ENCODE measurements around the gene ATP13A4.

ATP13A4 gene

DNA sequence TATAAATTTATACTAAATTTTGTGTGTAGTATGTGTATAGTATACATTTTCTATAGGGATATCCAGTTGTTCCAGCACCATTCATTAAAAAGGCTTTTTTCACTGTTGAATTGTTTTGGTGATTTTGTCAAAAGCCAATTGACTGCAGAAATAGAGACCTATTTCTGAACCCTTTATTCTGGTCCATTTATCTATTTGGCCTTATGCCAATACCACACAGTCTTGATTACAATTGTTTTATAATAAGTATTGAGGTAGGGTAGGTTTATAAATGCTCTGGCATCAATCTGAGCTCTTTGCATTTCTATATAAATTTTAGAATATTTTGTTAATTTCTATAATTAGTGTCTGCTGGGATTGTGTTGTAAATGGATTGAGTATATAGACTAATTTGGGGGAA, 31.8 kb upstream of the ATP13A4 start:
- H3K4me1 ChIP-seq (ENCODE audit: control insufficient read depth, insufficient read depth, low read length): no peaks in the 10 kb centered on the region
- no peaks in the 10 kb centered on the region for H3K27me3 ChIP-seq (ENCODE audit: control insufficient read depth, insufficient read depth, low read length)
- H3K9me3 ChIP-seq (ENCODE audit: control insufficient read depth, insufficient read depth, low read length): no peaks in the 10 kb centered on the region
- H3K36me3 ChIP-seq (ENCODE audit: control insufficient read depth, insufficient read depth, low read length): no peaks in the 10 kb centered on the region
- no peak overlapping the region for H3K4me3 ChIP-seq (ENCODE audit: low read depth, low read length)
- no peak overlapping the region for H3K9ac ChIP-seq (ENCODE audit: low read depth, low read length)
- H3K27ac ChIP-seq (ENCODE audit: low read depth, low read length): no peak overlapping the region

DNA sequence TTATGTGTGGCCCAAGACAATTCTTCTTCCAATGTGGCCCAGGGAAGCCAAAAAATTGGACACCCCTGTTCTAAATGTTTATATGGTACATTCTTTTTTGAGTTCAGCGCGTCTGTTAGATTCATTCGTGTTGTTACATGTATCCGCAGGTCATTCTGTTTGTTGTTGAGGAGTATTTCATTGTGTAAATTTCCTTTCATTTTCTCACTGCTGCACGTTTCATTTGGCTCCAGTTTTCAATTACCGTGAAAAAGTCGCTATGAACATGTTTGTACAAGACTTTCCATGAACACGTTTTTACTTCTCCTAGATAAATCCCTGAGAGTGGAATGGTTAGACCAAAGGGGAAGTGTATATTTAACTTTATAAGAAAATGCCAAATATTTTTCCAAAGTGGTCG, 30.8 kb upstream of the ATP13A4 start:
- no peaks in the 10 kb centered on the region for H3K36me3 ChIP-seq (ENCODE audit: control insufficient read depth, insufficient read depth, low read length)
- no peaks in the 10 kb centered on the region for H3K27me3 ChIP-seq (ENCODE audit: control insufficient read depth, insufficient read depth, low read length)
- no peak overlapping the region for H3K4me3 ChIP-seq (ENCODE audit: low read depth, low read length)
- no peaks in the 10 kb centered on the region for H3K9me3 ChIP-seq (ENCODE audit: control insufficient read depth, insufficient read depth, low read length)
- no peaks in the 10 kb centered on the region for H3K4me1 ChIP-seq (ENCODE audit: control insufficient read depth, insufficient read depth, low read length)
- H3K27ac ChIP-seq (ENCODE audit: low read depth, low read length): no peak overlapping the region
- no peak overlapping the region for H3K9ac ChIP-seq (ENCODE audit: low read depth, low read length)

DNA sequence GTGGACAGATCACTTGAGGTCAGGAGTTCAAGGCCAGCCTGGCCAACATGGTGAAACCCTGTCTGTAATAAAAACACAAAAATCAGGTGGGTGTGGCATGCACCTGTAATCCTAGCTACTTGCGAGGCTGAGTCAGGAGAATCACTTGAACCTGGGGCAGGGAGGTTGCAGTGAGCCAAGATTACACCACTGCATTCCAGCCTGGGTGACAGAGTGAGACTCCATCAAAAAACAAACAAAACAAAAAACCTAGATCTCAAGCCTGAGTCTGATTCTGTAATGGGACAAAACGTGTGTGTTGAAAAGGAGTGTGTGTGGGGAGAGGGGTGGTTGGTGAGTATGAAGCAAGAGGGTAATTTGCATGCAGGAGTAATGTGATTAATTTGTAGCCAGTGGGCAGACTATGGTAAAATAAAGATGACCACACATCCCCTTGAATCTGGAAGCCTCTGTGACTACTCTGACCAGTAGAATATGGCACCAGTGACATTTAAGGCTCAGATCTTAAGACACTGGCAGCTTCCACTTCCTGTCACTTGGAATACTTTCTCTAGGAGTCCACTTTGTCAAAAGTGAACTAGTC, 19.9 kb upstream of the ATP13A4 start:
- H3K9ac ChIP-seq (ENCODE audit: low read depth, low read length): no peak overlapping the region
- H3K27me3 ChIP-seq (ENCODE audit: control insufficient read depth, insufficient read depth, low read length): no peaks in the 10 kb centered on the region
- no peaks in the 10 kb centered on the region for H3K36me3 ChIP-seq (ENCODE audit: control insufficient read depth, insufficient read depth, low read length)
- H3K4me3 ChIP-seq (ENCODE audit: low read depth, low read length): no peak overlapping the region
- H3K4me1 ChIP-seq (ENCODE audit: control insufficient read depth, insufficient read depth, low read length): 0 out of 2 replicates have a peak, but pooled peaks cover 9% of the 10 kb centered on the region
- no peak overlapping the region for H3K27ac ChIP-seq (ENCODE audit: low read depth, low read length)
- H3K9me3 ChIP-seq (ENCODE audit: control insufficient read depth, insufficient read depth, low read length): no peaks in the 10 kb centered on the region

DNA sequence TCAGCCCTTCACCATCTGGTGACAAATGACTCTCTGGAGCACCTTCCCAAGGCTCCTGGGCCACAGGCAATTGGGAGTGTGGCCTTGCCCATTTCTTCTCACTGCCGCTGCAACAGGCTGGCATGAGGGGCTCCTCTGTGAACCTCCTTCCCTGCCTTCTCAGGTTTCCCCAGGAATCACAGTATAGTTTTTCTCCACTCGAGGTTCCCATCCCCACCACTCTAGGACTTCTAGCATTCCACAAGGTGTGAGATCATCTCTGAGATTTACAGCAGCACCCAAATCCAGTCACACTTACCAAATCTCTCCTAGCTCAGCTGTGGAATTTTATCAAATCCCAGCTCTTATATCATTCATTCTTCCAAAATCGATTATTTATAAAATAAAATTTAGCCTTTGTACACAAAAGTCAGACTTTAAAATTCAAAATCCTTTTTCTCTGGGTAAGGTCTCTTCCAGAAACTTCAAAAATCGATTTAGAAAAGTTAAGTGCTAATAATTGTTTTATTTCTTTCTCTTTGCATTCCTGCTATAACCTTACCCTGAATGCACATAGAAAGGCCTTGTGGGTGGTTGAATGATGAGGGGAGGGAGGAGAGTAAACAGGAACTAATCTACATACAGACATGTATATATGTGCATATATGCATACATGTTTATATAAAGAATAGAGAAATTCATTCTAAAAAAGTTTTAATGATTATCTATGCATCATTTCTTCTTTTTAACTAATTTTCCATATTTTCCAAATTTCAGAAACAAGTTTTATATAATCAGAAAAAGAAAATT, 18.9 kb upstream of the ATP13A4 start:
- Histone ChIP-seq H3K27me3 (ENCODE audit: control insufficient read depth, insufficient read depth, low read length) (no peaks in the 10 kb centered on the region), H3K4me3 (ENCODE audit: low read depth, low read length) (no peak overlapping the region), H3K36me3 (ENCODE audit: control insufficient read depth, insufficient read depth, low read length) (no peaks in the 10 kb centered on the region), H3K27ac (ENCODE audit: low read depth, low read length) (no peak overlapping the region), H3K4me1 (ENCODE audit: control insufficient read depth, insufficient read depth, low read length) (0 out of 2 replicates have a peak, but pooled peaks cover 9% of the 10 kb centered on the region), H3K9ac (ENCODE audit: low read depth, low read length) (no peak overlapping the region), H3K9me3 (ENCODE audit: control insufficient read depth, insufficient read depth, low read length) (no peaks in the 10 kb centered on the region)

DNA sequence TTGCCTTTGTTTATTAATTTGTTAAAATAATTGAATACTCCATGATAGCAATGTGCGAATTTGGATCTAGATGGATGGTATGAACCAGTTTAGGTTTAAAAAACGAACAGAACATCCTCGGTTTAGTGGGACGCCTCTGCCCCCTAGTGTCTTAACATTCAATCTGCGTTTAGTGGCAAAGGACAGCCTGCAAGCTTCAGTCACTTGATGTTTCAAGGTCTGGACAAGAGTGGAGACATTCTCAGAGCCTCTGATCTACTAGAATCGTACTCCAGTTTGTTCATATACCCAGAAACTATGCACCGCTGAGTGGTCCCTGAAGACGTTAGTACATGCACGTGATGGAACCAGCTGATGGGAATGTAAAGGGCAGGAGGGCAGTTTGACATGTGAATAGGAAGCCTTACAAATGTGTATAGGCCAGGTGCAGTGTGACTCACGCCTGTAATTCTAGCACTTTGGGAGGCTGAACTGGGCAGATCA, 17.8 kb upstream of the ATP13A4 start:
- no peaks in the 10 kb centered on the region for H3K36me3 ChIP-seq (ENCODE audit: control insufficient read depth, insufficient read depth, low read length)

DNA sequence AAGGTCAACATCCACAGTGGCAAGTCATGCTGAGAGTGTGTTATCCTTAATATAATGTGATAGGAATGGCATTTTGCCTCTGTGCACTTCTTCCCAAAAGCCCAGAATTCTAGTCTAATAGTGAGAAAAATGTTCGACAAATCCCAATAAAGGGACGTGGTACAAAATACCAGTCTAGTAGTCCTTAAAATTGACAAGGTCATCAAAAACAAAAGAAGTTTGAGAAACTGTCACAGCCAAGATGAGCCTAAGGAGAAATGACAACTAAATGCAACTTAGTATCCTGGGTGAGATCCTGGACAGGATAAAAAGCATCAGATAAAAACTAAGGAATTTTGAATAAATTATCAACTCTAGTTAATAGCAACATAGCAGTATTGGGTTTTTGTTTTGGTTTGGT, 14.4 kb upstream of the ATP13A4 start:
- H3K4me3 ChIP-seq (ENCODE audit: low read depth, low read length): no peak overlapping the region

More for the DNA sequence above, 17.8 kb upstream of the ATP13A4 start:
- Histone ChIP-seq H3K9ac (ENCODE audit: low read depth, low read length) (no peak overlapping the region), H3K27ac (ENCODE audit: low read depth, low read length) (no peak overlapping the region), H3K27me3 (ENCODE audit: control insufficient read depth, insufficient read depth, low read length) (no peaks in the 10 kb centered on the region), H3K9me3 (ENCODE audit: control insufficient read depth, insufficient read depth, low read length) (no peaks in the 10 kb centered on the region), H3K4me3 (ENCODE audit: low read depth, low read length) (no peak overlapping the region), H3K4me1 (ENCODE audit: control insufficient read depth, insufficient read depth, low read length) (0 out of 2 replicates have a peak, but pooled peaks cover 9% of the 10 kb centered on the region)

DNA sequence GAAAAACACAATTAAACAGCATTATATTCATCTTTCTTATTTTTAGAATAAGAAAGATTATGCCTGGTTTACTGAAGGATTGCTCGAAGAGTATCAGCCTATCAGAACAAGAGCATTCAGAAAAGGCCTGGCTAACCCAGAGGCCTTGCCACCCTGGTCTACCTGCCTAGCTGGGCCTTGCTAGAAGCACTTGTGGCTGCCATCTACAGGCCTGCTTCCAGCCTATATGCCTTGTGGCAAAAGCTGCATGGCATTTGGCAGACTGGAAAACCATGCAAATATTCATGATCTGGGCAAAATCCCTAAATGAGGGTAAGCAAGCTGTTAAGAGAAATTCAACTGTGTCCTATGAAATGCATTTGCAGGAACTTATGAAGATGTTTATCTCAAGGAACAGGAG, 9.3 kb upstream of the ATP13A4 start:
- no peaks in the 10 kb centered on the region for H3K9me3 ChIP-seq (ENCODE audit: control insufficient read depth, insufficient read depth, low read length)
- H3K27ac ChIP-seq (ENCODE audit: low read depth, low read length): no peak overlapping the region
- H3K27me3 ChIP-seq (ENCODE audit: control insufficient read depth, insufficient read depth, low read length): no peaks in the 10 kb centered on the region
- H3K4me3 ChIP-seq (ENCODE audit: low read depth, low read length): no peak overlapping the region
- no peaks in the 10 kb centered on the region for H3K36me3 ChIP-seq (ENCODE audit: control insufficient read depth, insufficient read depth, low read length)
- H3K4me1 ChIP-seq (ENCODE audit: control insufficient read depth, insufficient read depth, low read length): no peaks in the 10 kb centered on the region
- H3K9ac ChIP-seq (ENCODE audit: low read depth, low read length): no peak overlapping the region

More for the DNA sequence above, 14.4 kb upstream of the ATP13A4 start:
- H3K27me3 ChIP-seq (ENCODE audit: control insufficient read depth, insufficient read depth, low read length): no peaks in the 10 kb centered on the region
- no peaks in the 10 kb centered on the region for H3K9me3 ChIP-seq (ENCODE audit: control insufficient read depth, insufficient read depth, low read length)
- H3K4me1 ChIP-seq (ENCODE audit: control insufficient read depth, insufficient read depth, low read length): 0 out of 2 replicates have a peak, but pooled peaks cover 4% of the 10 kb centered on the region
- no peak overlapping the region for H3K27ac ChIP-seq (ENCODE audit: low read depth, low read length)
- H3K36me3 ChIP-seq (ENCODE audit: control insufficient read depth, insufficient read depth, low read length): no peaks in the 10 kb centered on the region
- H3K9ac ChIP-seq (ENCODE audit: low read depth, low read length): no peak overlapping the region

DNA sequence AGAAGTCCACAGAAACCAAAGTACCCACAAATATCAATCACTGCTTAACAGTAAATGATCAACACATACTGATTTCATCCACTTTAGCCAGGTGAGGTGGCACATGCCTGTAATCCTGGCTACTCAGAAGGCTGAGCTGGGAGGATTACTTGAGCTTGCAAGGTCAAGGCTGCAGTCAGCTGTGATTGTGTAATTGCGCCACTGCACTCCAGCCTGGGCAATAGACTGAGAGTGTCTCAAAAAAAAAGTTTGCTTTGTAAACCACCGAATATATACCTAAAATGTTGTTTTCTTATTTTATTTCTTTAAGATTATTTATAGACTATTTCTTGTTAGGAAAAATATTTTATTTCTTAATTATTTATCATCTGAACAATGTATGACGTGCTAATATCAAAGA, 8.7 kb upstream of the ATP13A4 start:
- Histone ChIP-seq H3K9ac (ENCODE audit: low read depth, low read length) (no peak overlapping the region), H3K27ac (ENCODE audit: low read depth, low read length) (no peak overlapping the region), H3K4me3 (ENCODE audit: low read depth, low read length) (no peak overlapping the region), H3K9me3 (ENCODE audit: control insufficient read depth, insufficient read depth, low read length) (no peaks in the 10 kb centered on the region), H3K36me3 (ENCODE audit: control insufficient read depth, insufficient read depth, low read length) (no peaks in the 10 kb centered on the region), H3K4me1 (ENCODE audit: control insufficient read depth, insufficient read depth, low read length) (no peaks in the 10 kb centered on the region), H3K27me3 (ENCODE audit: control insufficient read depth, insufficient read depth, low read length) (no peaks in the 10 kb centered on the region)

DNA sequence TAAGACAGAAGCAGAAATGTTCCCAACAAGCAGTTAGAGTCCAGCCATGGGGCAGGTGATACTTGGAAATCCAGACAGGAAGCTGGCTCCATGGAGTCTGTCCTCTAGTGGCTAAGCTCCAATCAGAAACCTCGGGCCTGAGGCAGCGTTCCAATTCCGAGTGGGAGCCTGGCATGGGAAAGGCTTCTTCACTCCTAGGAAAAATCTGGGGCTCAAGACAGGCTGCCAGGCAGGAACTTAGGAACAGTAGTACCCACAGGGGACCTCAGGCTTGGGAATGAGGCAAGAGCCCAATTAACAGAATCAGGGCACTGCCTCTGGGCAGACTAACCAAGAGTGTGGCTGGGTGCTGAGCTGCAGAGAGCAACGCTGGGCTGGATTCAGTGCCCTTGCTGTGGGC, 6.2 kb upstream of the ATP13A4 start:
- Histone ChIP-seq H3K4me1 (ENCODE audit: control insufficient read depth, insufficient read depth, low read length) (no peaks in the 10 kb centered on the region), H3K27ac (ENCODE audit: low read depth, low read length) (no peak overlapping the region), H3K4me3 (ENCODE audit: low read depth, low read length) (no peak overlapping the region), H3K9me3 (ENCODE audit: control insufficient read depth, insufficient read depth, low read length) (no peaks in the 10 kb centered on the region), H3K27me3 (ENCODE audit: control insufficient read depth, insufficient read depth, low read length) (no peaks in the 10 kb centered on the region), H3K36me3 (ENCODE audit: control insufficient read depth, insufficient read depth, low read length) (no peaks in the 10 kb centered on the region), H3K9ac (ENCODE audit: low read depth, low read length) (no peak overlapping the region)

DNA sequence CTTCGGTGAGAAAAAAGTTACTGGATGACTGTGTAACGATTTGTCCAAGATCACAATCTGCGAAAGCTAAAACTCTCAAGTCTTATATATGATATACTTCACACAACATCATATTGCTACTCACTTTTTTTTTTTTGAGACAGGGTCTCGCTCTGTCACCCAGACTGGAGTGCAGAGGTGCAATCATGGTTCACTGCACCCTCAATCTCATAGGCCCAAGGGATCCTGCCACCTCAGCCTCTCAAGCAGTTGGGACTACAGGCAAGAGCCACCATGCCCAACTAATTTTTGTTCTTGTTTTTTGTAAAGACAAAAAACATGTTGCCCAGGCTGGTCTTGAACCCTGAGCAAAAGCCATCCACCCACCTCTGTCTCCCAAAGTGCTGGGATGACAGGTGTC, 5.4 kb upstream of the ATP13A4 start:
- no peaks in the 10 kb centered on the region for H3K9me3 ChIP-seq (ENCODE audit: control insufficient read depth, insufficient read depth, low read length)
- H3K4me1 ChIP-seq (ENCODE audit: control insufficient read depth, insufficient read depth, low read length): peaks cover 2% of the 10 kb centered on the region; the same call in 1 of the 2 replicates
- no peak overlapping the region for H3K9ac ChIP-seq (ENCODE audit: low read depth, low read length)
- H3K4me3 ChIP-seq (ENCODE audit: low read depth, low read length): no peak overlapping the region
- no peak overlapping the region for H3K27ac ChIP-seq (ENCODE audit: low read depth, low read length)
- H3K27me3 ChIP-seq (ENCODE audit: control insufficient read depth, insufficient read depth, low read length): no peaks in the 10 kb centered on the region
- no peaks in the 10 kb centered on the region for H3K36me3 ChIP-seq (ENCODE audit: control insufficient read depth, insufficient read depth, low read length)

DNA sequence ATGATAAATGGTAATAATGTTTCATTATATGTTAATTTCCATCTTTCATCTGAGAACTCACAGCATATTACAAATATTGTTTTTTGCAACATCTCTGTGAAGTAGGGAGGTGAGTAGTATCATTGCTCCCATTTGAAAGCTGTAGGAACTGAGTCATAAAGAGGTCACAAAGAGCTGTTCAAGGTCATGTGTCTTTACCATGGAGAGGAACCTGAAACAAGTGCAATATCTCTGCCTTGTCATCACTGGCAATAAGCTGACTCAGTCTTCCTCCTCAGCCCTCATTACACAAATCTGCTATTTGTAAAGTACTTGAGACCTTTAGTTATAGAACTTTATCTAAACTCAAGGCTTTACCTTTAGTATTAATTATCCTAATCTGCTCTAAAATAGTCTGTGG, 4.4 kb upstream of the ATP13A4 start:
- Histone ChIP-seq H3K4me3 (ENCODE audit: low read depth, low read length) (no peak overlapping the region), H3K27me3 (ENCODE audit: control insufficient read depth, insufficient read depth, low read length) (no peaks in the 10 kb centered on the region), H3K4me1 (ENCODE audit: control insufficient read depth, insufficient read depth, low read length) (peaks cover 10% of the 10 kb centered on the region), H3K36me3 (ENCODE audit: control insufficient read depth, insufficient read depth, low read length) (no peaks in the 10 kb centered on the region), H3K27ac (ENCODE audit: low read depth, low read length) (no peak overlapping the region), H3K9ac (ENCODE audit: low read depth, low read length) (no peak overlapping the region), H3K9me3 (ENCODE audit: control insufficient read depth, insufficient read depth, low read length) (no peaks in the 10 kb centered on the region)

All from HUES48 (cell line).